H1 (cell line): ENCODE data around the gene SCRN1. TPM values are rescaled to one million over a fixed set of nuclear protein-coding genes. Genes with fewer than 3 reads are reported as not detected.

Experiments
- POLR2AphosphoS5 ChIP-seq: IDR thresholded peaks from 2 replicates; pipeline ENCODE4 v1.6.1; 2011; ENCODE audit warnings: low read depth, low read length
- RAD21 ChIP-seq, 2 experiments: IDR thresholded peaks in 1 of 2; conservative IDR thresholded peaks in 1 of 2; 2 replicates each; pipeline ENCODE4 v1.6.1; 2011; ENCODE audit warnings: low read depth in 2 of 2, low read length in 2 of 2, improper control_type of control experiment in 1 of 2, inconsistent platforms in 1 of 2, mild to moderate bottlenecking in 1 of 2, moderate library complexity in 1 of 2
- RFX5 ChIP-seq: IDR thresholded peaks from 2 replicates; pipeline ENCODE4 v1.6.1; 2011; ENCODE audit warnings: low read depth, low read length, improper control_type of control experiment, borderline replicate concordance
- SRF ChIP-seq: IDR thresholded peaks from 2 replicates; pipeline ENCODE4 v1.6.1; 2011; ENCODE audit warnings: mild to moderate bottlenecking, low read depth, low read length, moderate library complexity
- YY1 ChIP-seq: IDR thresholded peaks from 2 replicates; pipeline ENCODE4 v1.6.1; 2011; ENCODE audit warnings: low read depth, mild to moderate bottlenecking, low read length
- polyA plus RNA-seq, 7 experiments: library from polyadenylated mRNA; depleted of rRNA in 3 of 7; stranded (reverse) in 5 of 7; unstranded in 2 of 7; fragments of >200 nt in 5 of 7; fragments of 200-250 nt in 2 of 7; gene quantifications; 1 replicate in 5 of 7; 2 replicates in 1 of 7; 4 replicates in 1 of 7; pipeline versions ENCODE4 v1.2.1 to v1.2.3, GENCODE V29; 2011 to 2013; ENCODE audit warnings: missing spikeins in 2 of 7, mixed read lengths in 2 of 7
- total RNA-seq: library from RNA; stranded (reverse); fragmentation: NEBNext Ultra II Directional; extraction: Animal tissue kit (Norgen Biotek cat#: 25700); gene quantifications from 2 replicates; pipeline ENCODE4 v1.2.1, GENCODE V29; 2021

SCRN1 gene
- total and polyA plus RNA-seq, 2 of the 8 experiments (the other 6 are each of a cell fraction or from before 2014, with no cell fraction given) = 36.0 to 75.8 TPM

GRCh38 chr7:29917641-29918040 is 72.0 kb downstream of the SCRN1 start (continued):
- no peak for TF ChIP-seq RFX5
- no peak for TF ChIP-seq POLR2AphosphoS5
- TF ChIP-seq SRF = no peak
- no peak for TF ChIP-seq YY1
- TF ChIP-seq RAD21 (IDR thresholded peaks at IDR 0.05 in 1 of 2, conservative IDR thresholded peaks at IDR 0.05 in 1 of 2; ENCODE audit: low read depth in 2 of 2, low read length in 2 of 2) = no peak
- TF ChIP-seq, all 59 proteins: peak for 0
